ENCODE results near the gene LRRC42.

LRRC42 gene

GRCh38 chr1:53931523-53931922 lies 14.6 kb upstream of the LRRC42 start:
- DNase-seq (ENCODE audit: low read depth, low spot score): no peak
- no peak overlapping the region for H3K4me3 ChIP-seq
- TF ChIP-seq EZH2 (IDR thresholded peaks at IDR 0.05) (no peak), POLR2AphosphoS5 (IDR thresholded peaks at IDR 0.05; ENCODE audit: borderline replicate concordance, low read depth, low read length) (no peak), FOXP2 (optimal IDR thresholded peaks at IDR 0.05; ENCODE audit: control extremely low read depth, extremely low read length, insufficient read depth) (no peak)
- H3K36me3 ChIP-seq (ENCODE audit: insufficient read depth, low read length): peaks cover 75% of the 10 kb centered on the region
- H3K9ac ChIP-seq (ENCODE audit: insufficient read length): no peak overlapping the region
- H3K9me3 ChIP-seq (ENCODE audit: low read depth, low read length): 0 out of 2 replicates have a peak, but pooled peaks cover 6% of the 10 kb centered on the region
- H3K27ac ChIP-seq: no peak overlapping the region

GRCh38 chr1:53934170-53934765 lies 11.9 kb upstream of the LRRC42 start:
- TF ChIP-seq FOXP2 (optimal IDR thresholded peaks at IDR 0.05; ENCODE audit: control extremely low read depth, extremely low read length, insufficient read depth): no peak
- H3K27ac ChIP-seq: no peak overlapping the region
- no peak for DNase-seq (ENCODE audit: low read depth, low spot score)
- H3K9ac ChIP-seq (ENCODE audit: insufficient read length): no peak overlapping the region
- H3K36me3 ChIP-seq (ENCODE audit: insufficient read depth, low read length): peaks cover 73% of the 10 kb centered on the region
- H3K4me3 ChIP-seq: no peak overlapping the region
- H3K9me3 ChIP-seq (ENCODE audit: low read depth, low read length): 0 out of 2 replicates have a peak, but pooled peaks cover 6% of the 10 kb centered on the region

- Histone ChIP-seq H3K4me3 (no peak overlapping the region), H3K9me3 (ENCODE audit: low read depth, low read length) (0 out of 2 replicates have a peak, but pooled peaks cover 6% of the 10 kb centered on the region), H3K9ac (ENCODE audit: insufficient read length) (no peak overlapping the region), H3K36me3 (ENCODE audit: insufficient read depth, low read length) (peaks cover 79% of the 10 kb centered on the region), H3K27ac (no peak overlapping the region)
- no peak for TF ChIP-seq POLR2AphosphoS5 (IDR thresholded peaks at IDR 0.05; ENCODE audit: borderline replicate concordance, low read depth, low read length)
- no peak for TF ChIP-seq FOXP2 (optimal IDR thresholded peaks at IDR 0.05; ENCODE audit: control extremely low read depth, extremely low read length, insufficient read depth)
- no peak for TF ChIP-seq EZH2 (IDR thresholded peaks at IDR 0.05)
- DNase-seq (ENCODE audit: low read depth, low spot score): no peak
Observed at GRCh38 chr1:53936430-53936829, 9.7 kb upstream of the LRRC42 start.

GRCh38 chr1:53938136-53938830 lies 7.9 kb upstream of the LRRC42 start:
- no peak for TF ChIP-seq FOXP2 (optimal IDR thresholded peaks at IDR 0.05; ENCODE audit: control extremely low read depth, extremely low read length, insufficient read depth)
- TF ChIP-seq EZH2 (IDR thresholded peaks at IDR 0.05): no peak
- no peak for TF ChIP-seq POLR2AphosphoS5 (IDR thresholded peaks at IDR 0.05; ENCODE audit: borderline replicate concordance, low read depth, low read length)
- Histone ChIP-seq H3K9me3 (ENCODE audit: low read depth, low read length) (0 out of 2 replicates have a peak, but pooled peaks cover 6% of the 10 kb centered on the region), H3K4me3 (no peak overlapping the region), H3K36me3 (ENCODE audit: insufficient read depth, low read length) (peaks cover 69% of the 10 kb centered on the region), H3K27ac (no peak overlapping the region), H3K9ac (ENCODE audit: insufficient read length) (no peak overlapping the region)
- no peak for DNase-seq (ENCODE audit: low read depth, low spot score)

GRCh38 chr1:53942127-53942957 lies 3.8 kb upstream of the LRRC42 start:
- Histone ChIP-seq H3K9me3 (ENCODE audit: low read depth, low read length) (no peaks in the 10 kb centered on the region), H3K36me3 (ENCODE audit: insufficient read depth, low read length) (peaks cover 31% of the 10 kb centered on the region), H3K9ac (ENCODE audit: insufficient read length) (no peak overlapping the region), H3K4me3 (no peak overlapping the region), H3K27ac (no peak overlapping the region)
- TF ChIP-seq POLR2AphosphoS5 (IDR thresholded peaks at IDR 0.05; ENCODE audit: borderline replicate concordance, low read depth, low read length): no peak
- TF ChIP-seq EZH2 (IDR thresholded peaks at IDR 0.05): no peak
- no peak for TF ChIP-seq FOXP2 (optimal IDR thresholded peaks at IDR 0.05; ENCODE audit: control extremely low read depth, extremely low read length, insufficient read depth)
- no peak for DNase-seq (ENCODE audit: low read depth, low spot score)

GRCh38 chr1:53943090-53943489 lies 3.1 kb upstream of the LRRC42 start:
- Histone ChIP-seq H3K27ac (no peak overlapping the region), H3K9ac (ENCODE audit: insufficient read length) (no peak overlapping the region), H3K36me3 (ENCODE audit: insufficient read depth, low read length) (peaks cover 28% of the 10 kb centered on the region), H3K4me3 (no peak overlapping the region; the same call in 1 of the 2 replicates), H3K9me3 (ENCODE audit: low read depth, low read length) (no peaks in the 10 kb centered on the region)
- TF ChIP-seq EZH2 (IDR thresholded peaks at IDR 0.05) (no peak), FOXP2 (optimal IDR thresholded peaks at IDR 0.05; ENCODE audit: control extremely low read depth, extremely low read length, insufficient read depth) (no peak), POLR2AphosphoS5 (IDR thresholded peaks at IDR 0.05; ENCODE audit: borderline replicate concordance, low read depth, low read length) (no peak)
- no peak for DNase-seq (ENCODE audit: low read depth, low spot score)

GRCh38 chr1:53943490-53944043 lies 2.6 kb upstream of the LRRC42 start:
- no peak overlapping the region for H3K9ac ChIP-seq (ENCODE audit: insufficient read length)
- no peak overlapping the region for H3K27ac ChIP-seq
- H3K36me3 ChIP-seq (ENCODE audit: insufficient read depth, low read length): peaks cover 28% of the 10 kb centered on the region
- H3K4me3 ChIP-seq: peak overlapping the region; percentile 8; the same call in 1 of the 2 replicates
- TF ChIP-seq EZH2 (IDR thresholded peaks at IDR 0.05) (no peak), POLR2AphosphoS5 (IDR thresholded peaks at IDR 0.05; ENCODE audit: borderline replicate concordance, low read depth, low read length) (no peak), FOXP2 (optimal IDR thresholded peaks at IDR 0.05; ENCODE audit: control extremely low read depth, extremely low read length, insufficient read depth) (no peak)
- no peaks in the 10 kb centered on the region for H3K9me3 ChIP-seq (ENCODE audit: low read depth, low read length)
- no peak for DNase-seq (ENCODE audit: low read depth, low spot score)

Measured in SK-N-MC (cell line).